C4-2B (cell line): ENCODE measurements around the gene NASP.
A peak's percentile ranks its signal among the peaks of the same experiment; 100 is the strongest.

Source experiments
- H3K27ac ChIP-seq: fragments of 450-650 bp; 2 replicates; pipeline ENCODE4 v1.5.1; 2017
- CTCF ChIP-seq: fragments of 450-650 bp; conservative IDR thresholded peaks from 2 replicates; pipeline ENCODE4 v1.5.1; 2017; ENCODE audit warnings: mild to moderate bottlenecking
- ZFX ChIP-seq: fragments of 450-650 bp; IDR thresholded peaks from 2 replicates; pipeline ENCODE4 v1.6.1; 2017

Gene NASP

DNA sequence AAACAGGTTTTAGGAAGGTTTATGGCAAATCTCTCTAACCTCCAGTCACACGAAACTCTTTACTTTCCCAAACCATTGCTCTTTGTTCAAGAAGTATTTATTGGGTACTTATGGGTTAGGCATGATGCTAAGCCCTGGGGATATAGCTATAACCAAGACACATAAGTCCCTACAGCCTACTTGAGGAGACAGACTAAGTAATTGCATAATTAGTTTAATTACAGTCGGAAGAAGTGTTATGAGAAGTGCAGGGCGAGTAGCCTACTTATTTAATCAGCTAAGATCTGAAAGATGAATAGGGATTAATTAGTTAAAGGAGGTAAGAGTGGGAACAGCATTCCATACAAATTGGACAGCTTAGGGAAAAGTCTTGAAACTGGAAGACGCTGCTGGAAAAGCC lies 13.2 kb upstream of the NASP start:
- TF ChIP-seq CTCF (no peak), ZFX (no peak)
- H3K27ac ChIP-seq, result no peak overlapping the region

GRCh38 chr1:45573231-45573804 lies 10.5 kb upstream of the NASP start:
- no peak for TF ChIP-seq ZFX
- no peak for TF ChIP-seq CTCF
- no peak overlapping the region for H3K27ac ChIP-seq

- no peak for TF ChIP-seq CTCF
- TF ChIP-seq ZFX, result no peak
- H3K27ac ChIP-seq, result no peak overlapping the region
Measured at GRCh38 chr1:45574105-45574626, 9.7 kb upstream of the NASP start.

- no peak for TF ChIP-seq CTCF
- TF ChIP-seq ZFX, result no peak
- peak overlapping the region; percentile 93 for H3K27ac ChIP-seq
Measured at GRCh38 chr1:45583264-45583665, 576 bp upstream of the NASP start.

DNA sequence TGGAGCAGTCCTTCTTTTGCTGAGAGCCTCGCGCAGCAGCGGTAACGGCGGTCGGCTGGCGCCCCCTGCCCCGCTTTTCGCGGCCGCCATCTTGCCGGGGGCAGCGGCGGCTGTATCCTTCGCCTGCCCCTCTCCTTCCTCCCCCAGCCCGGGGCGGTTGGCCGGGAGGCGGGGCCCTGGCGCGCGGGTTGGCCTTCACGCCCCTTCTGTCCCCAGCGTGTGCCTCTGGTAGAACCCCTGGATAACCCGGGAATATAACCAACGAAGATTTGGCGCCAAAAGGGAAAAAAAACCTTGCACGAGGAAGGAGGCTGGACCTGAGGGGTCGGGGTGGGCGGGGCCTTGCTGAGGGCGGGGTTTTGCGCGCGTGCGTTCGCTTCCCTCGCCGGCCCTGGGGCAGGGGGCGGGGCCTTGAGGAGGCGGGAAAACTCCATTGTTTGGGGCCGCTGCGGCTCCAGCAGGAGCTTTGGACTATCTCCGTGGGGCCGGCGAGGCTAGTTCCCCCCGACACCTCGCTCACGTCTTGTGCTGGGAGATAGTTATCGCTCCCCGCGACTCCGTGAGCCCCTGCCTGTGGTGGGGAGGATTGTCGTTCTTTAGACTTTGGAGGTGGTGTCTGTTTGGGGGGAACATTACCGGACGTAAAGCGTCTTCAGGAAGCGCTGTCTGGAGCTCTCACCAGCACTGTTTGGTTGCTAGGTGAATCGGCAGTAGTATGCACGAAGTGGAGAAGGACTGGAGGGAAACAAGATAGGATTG lies 689 bp downstream of the NASP start:
- TF ChIP-seq ZFX (no peak), CTCF (no peak; the same call in 1 of the 2 replicates)

GRCh38 chr1:45585110-45585426 lies 1.2 kb downstream of the NASP start:
- no peak for TF ChIP-seq CTCF
- TF ChIP-seq ZFX, result no peak
- H3K27ac ChIP-seq, result peak overlapping the region; percentile 93

More for the DNA sequence above, 689 bp downstream of the NASP start:
- peak overlapping the region; percentile 93 for H3K27ac ChIP-seq

DNA sequence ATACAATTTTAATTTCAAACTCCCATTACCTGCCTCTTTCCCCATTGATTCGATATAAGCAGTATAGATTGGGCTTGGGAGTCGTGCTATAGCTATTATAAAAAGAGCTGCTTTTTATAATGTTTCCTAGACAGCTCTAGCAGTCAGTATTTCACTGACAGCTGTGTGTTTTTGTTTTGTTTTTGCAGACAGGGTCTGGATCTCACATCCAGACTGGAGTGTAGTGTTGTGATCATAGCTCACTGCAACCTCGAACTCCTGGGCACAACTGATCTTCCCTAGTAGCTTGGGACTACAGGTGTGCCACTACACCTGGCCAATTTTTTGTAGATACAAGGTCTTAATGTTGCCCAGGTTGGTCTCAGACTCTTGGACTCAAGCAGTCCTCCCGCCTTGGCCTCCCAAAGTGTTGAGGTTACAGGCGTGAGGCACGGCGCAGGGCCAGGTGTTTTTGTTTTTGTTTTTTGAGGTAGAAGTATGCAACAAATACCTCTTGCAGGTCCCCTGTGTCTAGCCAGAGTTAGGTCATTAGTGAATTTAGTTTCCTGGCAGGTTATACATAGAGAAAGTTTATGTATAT lies 1.7 kb downstream of the NASP start:
- no peak for TF ChIP-seq CTCF
- TF ChIP-seq ZFX, result no peak
- no peak overlapping the region; the same call in 1 of the 2 replicates for H3K27ac ChIP-seq
